Fibroblast of skin of abdomen (primary cell): ENCODE measurements around the gene MRPS18A.
A peak's percentile ranks its signal among the peaks of the same experiment; 100 is the strongest.

Experiments
- DNase-seq: peaks from one replicate; pipeline ENCODE4 v3.0.0-alpha.2; 2013

Gene MRPS18A

GRCh38 chr6:43698584-43699349, 11.2 kb upstream of the MRPS18A start:
- DNase-seq: peak; percentile 29

- DNase-seq: no peak
These were observed 9.8 kb upstream of the MRPS18A start for GRCh38 chr6:43697421-43697820.

GRCh38 chr6:43695967-43696291, 8.3 kb upstream of the MRPS18A start:
- no peak for DNase-seq

- DNase-seq: no peak
These were observed 7.8 kb upstream of the MRPS18A start for GRCh38 chr6:43695215-43695966.

- DNase-seq: no peak
These were observed 1.8 kb upstream of the MRPS18A start for GRCh38 chr6:43689421-43689820.

- no peak for DNase-seq
These were observed 533 bp downstream of the MRPS18A start for GRCh38 chr6:43687079-43687436.

- no peak for DNase-seq
These were observed 3.7 kb downstream of the MRPS18A start for GRCh38 chr6:43683708-43684455.

GRCh38 chr6:43682724-43683429, 4.7 kb downstream of the MRPS18A start:
- no peak for DNase-seq

GRCh38 chr6:43681303-43681702, 6.3 kb downstream of the MRPS18A start:
- DNase-seq: no peak

- no peak for DNase-seq
These were observed 7.0 kb downstream of the MRPS18A start for GRCh38 chr6:43680308-43681200.

- DNase-seq: peak; percentile 28
These were observed 8.5 kb downstream of the MRPS18A start for GRCh38 chr6:43679057-43679456.

- no peak for DNase-seq
These were observed 9.2 kb downstream of the MRPS18A start for GRCh38 chr6:43678341-43678740.

- no peak for DNase-seq
These were observed 9.8 kb downstream of the MRPS18A start for GRCh38 chr6:43677759-43678158.

GRCh38 chr6:43676962-43677606, 10.5 kb downstream of the MRPS18A start:
- DNase-seq: no peak

GRCh38 chr6:43674921-43675320, 12.7 kb downstream of the MRPS18A start:
- no peak for DNase-seq

GRCh38 chr6:43674291-43674690, 13.3 kb downstream of the MRPS18A start:
- no peak for DNase-seq

GRCh38 chr6:43673444-43674084, 14.0 kb downstream of the MRPS18A start:
- no peak for DNase-seq

GRCh38 chr6:43671801-43672690, 15.5 kb downstream of the MRPS18A start:
- DNase-seq: no peak

GRCh38 chr6:43671011-43671800, 16.4 kb downstream of the MRPS18A start:
- no peak for DNase-seq
